Endothelial cell of umbilical vein (primary cell): ENCODE results near the gene MICALL1. TPM values are rescaled to one million over a fixed set of nuclear protein-coding genes. Genes with fewer than 3 reads are reported as not detected.

Experiments used
- BruUV-seq: library from RNA; stranded (reverse); fragments of 400-500 nt; replicated peaks from 2 replicates; lab custom pipeline; 2021; lab: Mats Ljungman, UMichigan
- CTCF ChIA-PET: fragments of 300-600, 350-600 bp; sonication (Branson Sonifier 250); formaldehyde crosslinking; loops from one replicate; lab custom pipeline; 2021; ENCODE audit warnings: antibody characterized with exemption, inconsistent platforms; lab: Charles Lee
- POLR2A ChIA-PET: fragments of 300-600, 350-600 bp; sonication (Branson Sonifier 250); formaldehyde crosslinking; loops from one replicate; lab custom pipeline; 2021; ENCODE audit warnings: antibody characterized with exemption, inconsistent platforms; lab: Charles Lee
- DNase-seq: peaks from one replicate; pipeline ENCODE4 v3.0.0-alpha.2; 2011; ENCODE audit warnings: low read depth, low spot score
- FAIRE-seq: peaks from 2 replicates; lab custom pipeline; 2011; peaks lifted over from hg19 to GRCh38; lab: Jason Lieb, UNC
- H2AFZ ChIP-seq: 2 replicates; pipeline ENCODE4 v1.6.0; 2012; ENCODE audit warnings: low read depth, low read length, control low read depth, inconsistent platforms
- H3K27ac ChIP-seq: 2 replicates; pipeline ENCODE4 v1.5.1; 2011; ENCODE audit warnings: low read depth, mild to moderate bottlenecking, control low read depth, low read length, moderate library complexity; ENCODE audit not compliant: insufficient read depth
- H3K27me3 ChIP-seq, 2 experiments: 2 replicates each; pipeline versions ENCODE4 v1.6.0 to v1.6.1; 2011; ENCODE audit warnings: low read length in 2 of 2, mixed read lengths in 1 of 2; ENCODE audit not compliant: control insufficient read depth in 2 of 2, insufficient read depth in 2 of 2
- H3K36me3 ChIP-seq, 2 experiments: 2 replicates in 1 of 2; 3 replicates in 1 of 2; pipeline ENCODE4 v1.5.1; 2011; ENCODE audit warnings: low read length in 2 of 2, mild to moderate bottlenecking in 1 of 2, moderate library complexity in 1 of 2; ENCODE audit not compliant: control insufficient read depth in 2 of 2, insufficient read depth in 2 of 2; ENCODE audit errors: extremely low read depth in 1 of 2
- H3K4me1 ChIP-seq: 3 replicates; pipeline ENCODE4 v1.5.1; 2011; ENCODE audit warnings: mild to moderate bottlenecking, low read length; ENCODE audit not compliant: control insufficient read depth, insufficient read depth; ENCODE audit errors: extremely low read depth
- H3K4me2 ChIP-seq: 2 replicates; pipeline ENCODE4 v1.6.1; 2011; ENCODE audit warnings: low read length, control low read depth, mixed read lengths; ENCODE audit not compliant: insufficient read depth
- H3K4me3 ChIP-seq, 3 experiments: fragments of 200-600 bp in 1 of 3; sonication (generic), shearing (Covaris generic) in 1 of 3; replicated peaks in 1 of 3; 2 replicates each; pipeline ENCODE4 v1.5.1; 2011 to 2016; ENCODE audit warnings: control low read depth in 3 of 3, low read length in 3 of 3, mild to moderate bottlenecking in 2 of 3, inconsistent platforms in 1 of 3, low read depth in 1 of 3, moderate library complexity in 1 of 3; ENCODE audit not compliant: insufficient read depth in 1 of 3
- H3K79me2 ChIP-seq: 2 replicates; pipeline ENCODE4 v1.6.0; 2012; ENCODE audit warnings: low read length, inconsistent platforms; ENCODE audit not compliant: control insufficient read depth, insufficient read depth
- H3K9ac ChIP-seq: replicated peaks from 2 replicates; pipeline ENCODE3; 2011; ENCODE audit warnings: low read length, control low read depth; ENCODE audit not compliant: insufficient read depth; ENCODE audit errors: extremely low read depth
- H3K9me1 ChIP-seq: replicated peaks from 3 replicates; pipeline ENCODE4 v1.6.0; 2011; ENCODE audit warnings: mild to moderate bottlenecking, low read length; ENCODE audit not compliant: control insufficient read depth, insufficient read depth; ENCODE audit errors: extremely low read depth
- H3K9me3 ChIP-seq: replicated peaks from 2 replicates; pipeline ENCODE4 v1.5.1; 2012; ENCODE audit warnings: low read length, inconsistent platforms; ENCODE audit not compliant: control insufficient read depth, insufficient read depth
- H4K20me1 ChIP-seq: replicated peaks from 2 replicates; pipeline ENCODE3; 2011; ENCODE audit warnings: mild to moderate bottlenecking, low read length; ENCODE audit not compliant: control insufficient read depth, insufficient read depth; ENCODE audit errors: extremely low read depth
- EZH2 ChIP-seq: IDR thresholded peaks from 2 replicates; pipeline ENCODE4 v1.6.1; 2012; ENCODE audit warnings: borderline replicate concordance, low read depth, mild to moderate bottlenecking, moderate library complexity, low read length, inconsistent platforms; ENCODE audit not compliant: severe bottlenecking
- FOS ChIP-seq: IDR thresholded peaks from 2 replicates; pipeline ENCODE4 v1.6.1; 2011; ENCODE audit warnings: mild to moderate bottlenecking, low read length, moderate library complexity, borderline replicate concordance; ENCODE audit not compliant: insufficient read depth
- GATA2 ChIP-seq: IDR thresholded peaks from 2 replicates; pipeline ENCODE4 v1.7.0; 2011; ENCODE audit warnings: low read depth, mild to moderate bottlenecking, moderate library complexity, mixed read lengths, low read length; ENCODE audit not compliant: insufficient read length, insufficient read depth
- JUN ChIP-seq: IDR thresholded peaks from 2 replicates; pipeline ENCODE4 v1.6.1; 2011; ENCODE audit warnings: borderline replicate concordance, low read depth; ENCODE audit not compliant: insufficient read length, insufficient read depth
- MYC ChIP-seq: IDR thresholded peaks from one replicate; pipeline ENCODE4 v1.6.1; 2011; ENCODE audit warnings: mild to moderate bottlenecking, low read depth, low read length
- POLR2A ChIP-seq: IDR thresholded peaks from 2 replicates; pipeline ENCODE4 v1.6.1; 2012; ENCODE audit warnings: low read depth, mild to moderate bottlenecking, control low read depth, low read length
- POLR2AphosphoS5 ChIP-seq: IDR thresholded peaks from 2 replicates; pipeline ENCODE4 v1.6.1; 2012; ENCODE audit warnings: low read depth, mild to moderate bottlenecking, control low read depth, low read length, moderate library complexity; ENCODE audit not compliant: insufficient read depth
- dilution Hi-C: fragments of 300-500 bp; cut with MboI; formaldehyde crosslinking; loops from one replicate; pipeline ENCODE4 v1.15.0; 2019; ENCODE audit warnings: low sequenced_read_pairs; ENCODE audit not compliant: extremely low pct_ligation_motif_present
- intact Hi-C: fragments of 100-400 bp; cut with micrococcal nuclease; formaldehyde crosslinking; loops from one replicate; pipeline ENCODE4 v1.10.0; 2022
- polyA plus RNA-seq, 4 experiments: library from polyadenylated mRNA; depleted of rRNA in 3 of 4; stranded (reverse) in 3 of 4; unstranded in 1 of 4; fragments of >200 nt; gene quantifications; 2 replicates each; pipeline versions ENCODE4 v1.2.1 to v1.2.3, GENCODE V29; 2011 to 2012; ENCODE audit warnings: missing spikeins in 1 of 4
- total RNA-seq: library from RNA; stranded (reverse); gene quantifications from 2 replicates; pipeline ENCODE4 v1.2.3, GENCODE V29; 2021
- TF ChIP-seq, protein P1 (sequence below), 2 donors: IDR thresholded peaks; 1 replicate in 1 of 2; 2 replicates in 1 of 2; pipeline ENCODE4 v1.5.1; 2011; ENCODE audit warnings: low read length in 2 of 2, mild to moderate bottlenecking in 2 of 2, moderate library complexity in 2 of 2, control low read depth in 1 of 2, inconsistent platforms in 1 of 2, low read depth in 1 of 2; ENCODE audit not compliant: insufficient read depth in 1 of 2; ENCODE audit errors: extremely low read depth in 1 of 2
- TF ChIP-seq, protein P2 (sequence below): IDR thresholded peaks from 2 replicates; pipeline ENCODE4 v1.6.1; 2011; ENCODE audit not compliant: insufficient read depth, insufficient read length

MICALL1 gene
- total and polyA plus RNA-seq, 2 donors (not counting 3 experiments of a cell fraction or from before 2014, with no cell fraction given) = 23.9 to 66.9 TPM

GRCh38 chr22:37961062-37961461 lies 55.0 kb downstream of the MICALL1 start:
- POLR2A ChIA-PET = no interaction called here
- Histone ChIP-seq H3K79me2 (peaks cover 1% of the 10 kb centered on the region), H3K9ac (no peak overlapping the region), H3K9me3 (no peaks in the 10 kb centered on the region), H3K36me3 (peaks cover 12 to 38% of the 10 kb centered on the region in 2 experiments), H3K27me3 (no peaks in the 10 kb centered on the region), H3K4me3 (no peak overlapping the region), H2AFZ (no peak overlapping the region), H4K20me1 (no peaks in the 10 kb centered on the region), H3K4me1 (no peaks in the 10 kb centered on the region), H3K4me2 (no peak overlapping the region), H3K27ac (no peak overlapping the region), H3K9me1 (no peaks in the 10 kb centered on the region)
- intact Hi-C loops (no loop called here), dilution Hi-C loops (no loop called here)
- DNase-seq (no peak), FAIRE-seq (no peak)
- no TSS peak for BruUV-seq
- TF ChIP-seq, protein P1, sequence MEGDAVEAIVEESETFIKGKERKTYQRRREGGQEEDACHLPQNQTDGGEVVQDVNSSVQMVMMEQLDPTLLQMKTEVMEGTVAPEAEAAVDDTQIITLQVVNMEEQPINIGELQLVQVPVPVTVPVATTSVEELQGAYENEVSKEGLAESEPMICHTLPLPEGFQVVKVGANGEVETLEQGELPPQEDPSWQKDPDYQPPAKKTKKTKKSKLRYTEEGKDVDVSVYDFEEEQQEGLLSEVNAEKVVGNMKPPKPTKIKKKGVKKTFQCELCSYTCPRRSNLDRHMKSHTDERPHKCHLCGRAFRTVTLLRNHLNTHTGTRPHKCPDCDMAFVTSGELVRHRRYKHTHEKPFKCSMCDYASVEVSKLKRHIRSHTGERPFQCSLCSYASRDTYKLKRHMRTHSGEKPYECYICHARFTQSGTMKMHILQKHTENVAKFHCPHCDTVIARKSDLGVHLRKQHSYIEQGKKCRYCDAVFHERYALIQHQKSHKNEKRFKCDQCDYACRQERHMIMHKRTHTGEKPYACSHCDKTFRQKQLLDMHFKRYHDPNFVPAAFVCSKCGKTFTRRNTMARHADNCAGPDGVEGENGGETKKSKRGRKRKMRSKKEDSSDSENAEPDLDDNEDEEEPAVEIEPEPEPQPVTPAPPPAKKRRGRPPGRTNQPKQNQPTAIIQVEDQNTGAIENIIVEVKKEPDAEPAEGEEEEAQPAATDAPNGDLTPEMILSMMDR (IDR thresholded peaks at IDR 0.05; ENCODE audit: extremely low read depth in 1 of 2, insufficient read depth in 1 of 2, low read depth in 1 of 2, low read length in 2 of 2) = no peak
- TF ChIP-seq FOS (no peak), POLR2AphosphoS5 (no peak), POLR2A (no peak), JUN (no peak), MYC (no peak), EZH2 (no peak), GATA2 (no peak)
- TF ChIP-seq, protein P2, sequence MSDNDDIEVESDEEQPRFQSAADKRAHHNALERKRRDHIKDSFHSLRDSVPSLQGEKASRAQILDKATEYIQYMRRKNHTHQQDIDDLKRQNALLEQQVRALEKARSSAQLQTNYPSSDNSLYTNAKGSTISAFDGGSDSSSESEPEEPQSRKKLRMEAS = no peak
- CTCF ChIA-PET = no interaction called here
